Measurements from ENCODE around the gene ATP8B1. TPM values are rescaled to one million over a fixed set of nuclear protein-coding genes. Genes with fewer than 3 reads are reported as not detected.
A peak's percentile ranks its signal among the peaks of the same experiment; 100 is the strongest.

ATP8B1 gene
- total RNA-seq, 1 experiment from 2014 or later = 5.6 TPM

- Mint-ChIP-seq H3K27me3 (ENCODE audit: low read depth) (no peaks in the 10 kb centered on the region), H3K9me3 (peaks cover 12% of the 10 kb centered on the region), H3K4me3 (no peak overlapping the region), H3K27ac (no peak overlapping the region), H3K4me1 (no peaks in the 10 kb centered on the region), H3K36me3 (peaks cover 27% of the 10 kb centered on the region)
- no peak for ATAC-seq
- ChIA-PET CTCF (interaction anchor here (0.7 kb wide), 1 partner anchor 131 kb away, joined by 3 read pairs; no protein-coding TSS in a partner anchor), POLR2A (no interaction called here)
- TF ChIP-seq TEAD1 (CRISPR knock-in tag; IDR thresholded peaks at IDR 0.05) (no peak), KAT7 (CRISPR knock-in tag; IDR thresholded peaks at IDR 0.05; ENCODE audit: borderline replicate concordance) (no peak), E2F1 (CRISPR knock-in tag; IDR thresholded peaks at IDR 0.05) (no peak), ZNF263 (CRISPR knock-in tag; IDR thresholded peaks at IDR 0.05; ENCODE audit: low read depth) (no peak)
- DNase-seq (ENCODE audit: low spot score) = no peak
These were observed 147.4 kb downstream of the ATP8B1 start for GRCh38 chr18:57655740-57656139.

GRCh38 chr18:57651914-57652313 is 151.2 kb downstream of the ATP8B1 start:
- ChIA-PET POLR2A (interaction anchor here (0.5 kb wide), 1 partner anchor 1656 kb away, joined by 6 read pairs; no protein-coding TSS in a partner anchor), CTCF (no interaction called here)
- no peaks in the 10 kb centered on the region for H3K4me1 Mint-ChIP-seq
- peaks cover 23% of the 10 kb centered on the region for H3K36me3 Mint-ChIP-seq
- no peak for ATAC-seq
- no peak for DNase-seq (ENCODE audit: low spot score)
- TF ChIP-seq MAX (CRISPR knock-in tag; IDR thresholded peaks at IDR 0.05) = no peak
- TF ChIP-seq ZNF512 (CRISPR knock-in tag; IDR thresholded peaks at IDR 0.05; ENCODE audit: borderline replicate concordance) = no peak
- TF ChIP-seq RELA (CRISPR knock-in tag; IDR thresholded peaks at IDR 0.05; ENCODE audit: borderline replicate concordance) = no peak
- no peak for TF ChIP-seq ZNF396 (CRISPR knock-in tag; IDR thresholded peaks at IDR 0.05; ENCODE audit: borderline replicate concordance)
- no peak for TF ChIP-seq TP53 (CRISPR knock-in tag; IDR thresholded peaks at IDR 0.05)
- H3K27me3 Mint-ChIP-seq (ENCODE audit: low read depth) = no peaks in the 10 kb centered on the region
- H3K27ac Mint-ChIP-seq = no peak overlapping the region
- peaks cover 12% of the 10 kb centered on the region for H3K9me3 Mint-ChIP-seq
- no peak overlapping the region for H3K4me3 Mint-ChIP-seq

- DNase-seq (ENCODE audit: low spot score) (no peak), ATAC-seq (no peak)
- Mint-ChIP-seq H3K36me3 (peaks cover 12% of the 10 kb centered on the region), H3K27ac (peak overlapping the region; percentile 18; the same call in 1 of the 2 replicates), H3K9me3 (peaks cover 1% of the 10 kb centered on the region), H3K4me1 (no peaks in the 10 kb centered on the region), H3K27me3 (ENCODE audit: low read depth) (no peaks in the 10 kb centered on the region), H3K4me3 (no peak overlapping the region)
- POLR2A ChIA-PET = no interaction called here
- CTCF ChIA-PET = interaction anchor here (0.6 kb wide), 1 partner anchor 130 kb away, joined by 3 read pairs; no protein-coding TSS in a partner anchor
- TF ChIP-seq OVOL2 (CRISPR knock-in tag; IDR thresholded peaks at IDR 0.05; ENCODE audit: borderline replicate concordance) = no peak
- no peak for TF ChIP-seq ZBTB43 (CRISPR knock-in tag; IDR thresholded peaks at IDR 0.05)
- TF ChIP-seq ERG (CRISPR knock-in tag; IDR thresholded peaks at IDR 0.05) = no peak
- TF ChIP-seq ZMAT4 (CRISPR knock-in tag; IDR thresholded peaks at IDR 0.05) = no peak
- no peak for TF ChIP-seq ELF4 (CRISPR knock-in tag; IDR thresholded peaks at IDR 0.05; ENCODE audit: low read depth)
- no peak for TF ChIP-seq KAT7 (CRISPR knock-in tag; IDR thresholded peaks at IDR 0.05; ENCODE audit: borderline replicate concordance)
- TF ChIP-seq CREM (CRISPR knock-in tag; IDR thresholded peaks at IDR 0.05) = no peak
These were observed 153.3 kb downstream of the ATP8B1 start for GRCh38 chr18:57649556-57650500.
